HG03460 (cell line): Measurements from ENCODE around the gene MYH13.
"Not testable (repeated sequence)": the region's sequence is repeated elsewhere in the genome, so short reads cannot be mapped to it uniquely, and the experiment has no call there.

Experiments used
- ATAC-seq: cut with Tn5 transposase; IDR thresholded peaks from one replicate; pipeline ENCODE4 v1.9.1; 2021; ENCODE audit not compliant: unreplicated experiment

Gene MYH13

DNA sequence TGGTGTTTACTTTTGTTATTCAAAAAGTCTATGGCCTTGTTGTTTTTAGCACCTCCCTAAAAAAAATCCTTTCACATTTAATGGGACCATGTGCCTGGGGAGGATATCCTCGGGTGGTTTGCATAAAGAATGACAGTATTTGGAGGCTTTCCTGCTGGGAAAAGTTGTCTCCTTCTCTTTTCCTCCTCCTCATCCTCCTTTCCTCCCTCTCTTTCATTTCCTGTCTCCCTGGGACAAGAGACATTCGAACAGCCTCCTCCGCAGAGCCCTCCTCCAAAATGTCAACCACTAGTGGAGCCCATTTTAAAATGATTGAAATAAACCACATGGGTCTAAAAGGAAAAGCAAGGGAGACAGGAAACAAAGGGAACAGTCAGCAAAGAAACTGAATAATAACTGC is 67.4 kb downstream of the MYH13 start:
- no peak for ATAC-seq

DNA sequence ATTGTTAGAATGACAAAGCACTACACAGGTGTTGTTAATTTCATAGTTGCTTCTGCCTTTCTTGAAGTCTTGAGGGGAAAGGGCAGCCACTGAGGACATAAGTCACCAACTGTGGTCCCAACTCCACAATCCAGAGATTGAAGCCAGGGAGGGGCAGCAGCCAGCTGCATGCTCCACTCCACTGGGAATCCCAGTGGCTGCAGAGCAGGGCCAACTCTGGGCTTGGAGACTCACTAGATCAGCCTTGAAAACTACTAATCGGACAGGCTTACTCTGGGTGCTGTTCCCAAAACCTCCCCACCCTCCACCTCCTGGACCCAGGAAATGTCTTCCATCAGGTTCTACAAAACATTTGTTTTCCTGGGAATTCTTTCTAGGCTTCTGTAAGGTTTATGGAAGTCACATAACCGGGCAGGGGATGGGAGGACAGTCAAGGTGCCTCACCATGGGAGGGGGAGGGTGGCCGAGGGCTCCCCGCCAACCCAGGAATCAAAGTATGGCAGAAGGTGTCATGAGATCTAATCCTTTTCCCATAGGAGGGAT is 68.0 kb downstream of the MYH13 start:
- no peak for ATAC-seq

- ATAC-seq = no peak
These were observed 75.1 kb downstream of the MYH13 start for GRCh38 chr17:10297691-10298090.

- no peak for ATAC-seq
These were observed 77.0 kb downstream of the MYH13 start for GRCh38 chr17:10295728-10296343.

DNA sequence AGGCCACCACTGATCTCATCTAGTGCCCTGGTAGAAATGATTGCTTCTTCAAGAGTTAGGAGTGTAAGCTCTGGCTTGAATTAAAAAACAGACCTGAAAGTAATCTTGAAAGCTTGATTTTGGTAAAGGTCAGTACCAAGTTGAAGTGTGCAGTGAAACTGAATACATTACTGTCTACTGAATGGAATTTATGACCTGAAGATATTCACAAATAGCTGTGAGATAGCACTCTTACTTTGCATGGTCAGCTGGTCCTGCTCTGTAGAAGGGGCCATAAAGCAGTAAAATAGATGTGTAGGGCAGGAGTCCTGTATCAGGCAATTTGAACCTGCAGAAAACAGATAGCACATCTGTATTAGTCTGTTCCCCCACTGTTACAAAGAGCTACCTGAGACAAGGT is 78.6 kb downstream of the MYH13 start:
- no peak for ATAC-seq

DNA sequence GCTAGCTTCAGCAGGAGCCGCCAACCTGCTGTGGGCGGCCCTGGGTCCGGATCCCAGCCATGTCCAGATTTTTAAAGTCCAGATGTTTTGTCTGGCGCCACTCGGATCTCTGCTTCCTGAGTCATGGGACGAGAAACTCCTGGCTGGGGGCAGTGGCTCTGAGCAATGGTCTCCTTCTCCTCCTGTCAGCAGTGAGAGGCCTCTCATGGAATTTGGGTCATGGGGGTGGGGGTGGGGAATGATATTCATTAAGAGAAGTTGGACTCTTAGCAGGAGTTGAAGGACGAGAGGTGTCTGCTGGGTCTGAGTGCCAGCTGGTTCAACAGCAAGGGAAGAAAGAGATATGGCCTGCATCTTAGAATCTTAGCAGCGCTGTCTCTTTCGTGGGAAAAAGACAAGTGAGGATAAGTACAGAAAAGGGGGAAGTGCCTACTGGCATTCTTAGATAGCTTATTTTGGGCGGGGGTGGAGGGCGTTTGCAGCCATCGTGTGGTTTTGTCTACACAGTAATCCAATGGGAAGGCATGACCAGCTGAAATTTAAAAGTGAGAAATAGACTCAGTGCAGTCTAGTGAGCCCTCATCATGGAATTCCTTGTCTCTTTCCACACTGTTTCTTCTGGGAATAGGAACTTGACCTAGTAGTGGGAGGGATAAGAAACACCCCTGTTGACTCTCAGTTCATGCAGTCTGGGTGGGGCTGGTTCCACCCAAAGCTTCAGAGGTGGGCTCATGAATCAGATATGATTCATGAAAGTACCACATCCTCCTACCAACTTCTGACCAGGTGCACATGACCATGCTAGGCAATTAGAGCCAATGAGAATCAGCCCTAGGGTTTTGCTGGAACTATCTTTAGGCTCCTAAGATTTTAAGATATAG is 80.5 kb downstream of the MYH13 start:
- ATAC-seq = no peak

GRCh38 chr17:10291576-10291975 is 81.2 kb downstream of the MYH13 start:
- not testable (repeated sequence) for ATAC-seq

- no peak for ATAC-seq
These were observed 82.8 kb downstream of the MYH13 start for GRCh38 chr17:10290041-10290440.

DNA sequence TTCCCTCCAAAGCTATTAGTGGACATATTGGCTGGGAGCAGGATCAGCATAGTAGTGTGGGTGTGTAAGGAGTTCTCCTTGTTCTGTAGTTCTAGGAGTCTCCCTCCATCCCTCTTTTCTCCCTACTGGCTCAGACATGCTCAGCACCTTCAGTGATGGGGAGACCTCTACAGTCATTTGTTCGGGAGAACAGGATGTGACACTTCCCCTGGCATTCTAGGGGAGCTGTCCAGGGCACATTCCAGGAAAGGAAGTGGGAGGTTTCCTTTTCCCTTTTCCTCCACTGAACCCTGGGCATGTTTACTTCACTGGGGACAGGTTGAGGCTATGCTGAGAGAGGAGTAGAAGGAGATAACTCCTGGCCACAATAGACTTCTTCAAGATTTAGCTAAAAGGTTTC is 86.5 kb downstream of the MYH13 start:
- ATAC-seq = no peak

DNA sequence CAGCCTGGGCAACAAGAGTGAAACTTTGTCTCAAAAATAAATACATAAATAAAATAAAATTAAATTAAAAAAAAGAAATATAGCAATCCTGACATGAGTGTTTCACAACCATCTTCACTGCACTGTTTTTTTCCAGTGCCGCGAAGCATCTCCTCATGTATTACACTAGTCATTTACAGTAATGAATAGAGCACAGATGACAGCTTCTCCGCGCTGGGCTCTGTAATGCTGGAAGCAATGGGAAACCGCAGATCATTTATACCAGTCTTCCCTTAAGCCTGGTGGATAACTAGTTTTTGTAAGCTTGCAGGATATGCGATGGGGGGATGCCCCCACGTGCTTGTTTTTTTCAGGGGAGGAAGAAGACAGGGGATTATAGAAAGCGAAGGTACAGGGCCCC is 86.9 kb downstream of the MYH13 start:
- no peak for ATAC-seq

DNA sequence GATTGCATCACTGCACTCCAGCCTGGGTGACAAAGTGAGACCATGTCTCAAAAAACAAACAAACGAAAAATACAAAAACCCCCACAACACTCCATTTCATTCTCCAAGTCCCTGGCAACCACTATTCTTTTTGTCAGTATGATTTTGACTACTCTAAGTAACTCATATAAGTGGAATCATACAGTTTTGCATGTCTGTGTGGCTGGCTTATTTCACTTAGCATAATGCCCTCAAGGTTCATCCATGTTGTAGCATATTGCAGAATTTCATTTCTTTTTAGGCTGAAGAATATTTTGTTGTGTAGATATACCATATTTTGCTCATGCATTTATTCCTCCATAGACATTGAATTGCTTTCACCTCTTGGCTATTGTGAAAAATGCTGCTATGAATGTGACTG is 92.7 kb downstream of the MYH13 start:
- ATAC-seq = no peak

GRCh38 chr17:10278218-10278617 is 94.6 kb downstream of the MYH13 start:
- no peak for ATAC-seq

DNA sequence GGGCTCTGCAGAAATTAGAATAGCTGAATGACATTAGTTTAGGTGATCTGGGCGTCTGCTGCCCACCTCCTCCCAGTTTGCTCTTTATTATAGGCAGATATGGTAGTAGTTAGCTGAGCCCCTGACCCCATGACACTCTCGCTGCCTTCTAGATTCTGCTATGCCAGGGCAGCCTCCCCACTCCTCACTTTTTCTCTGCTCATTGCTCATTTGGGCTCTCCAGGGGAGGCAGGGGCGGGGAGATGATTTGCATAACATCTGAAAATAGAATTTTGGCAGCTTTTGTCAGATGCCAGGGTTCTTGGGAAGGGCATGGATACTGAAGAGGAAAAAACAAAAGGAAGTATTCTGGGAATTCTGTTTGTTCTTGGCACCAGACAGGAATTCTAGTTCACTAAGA is 96.4 kb downstream of the MYH13 start:
- no peak for ATAC-seq

DNA sequence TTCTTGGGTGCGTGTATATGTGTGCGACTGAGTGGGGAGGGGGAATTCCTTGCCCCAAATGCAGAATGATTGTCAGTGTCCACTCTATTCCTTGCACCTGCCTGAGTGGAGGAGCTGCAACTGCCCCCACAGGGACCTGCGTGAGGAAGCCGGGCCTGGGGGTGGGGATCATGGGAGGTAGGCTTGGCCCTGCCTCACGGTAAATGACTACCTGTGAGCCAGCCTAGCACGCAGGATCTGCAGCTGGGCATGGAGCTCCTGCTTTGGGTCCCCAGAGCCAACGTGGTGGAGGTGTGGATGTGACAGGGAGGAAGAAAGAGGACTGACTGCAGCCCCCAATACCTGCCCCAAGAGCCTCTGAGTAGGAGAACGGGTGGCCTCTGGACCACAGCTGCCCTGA is 97.4 kb downstream of the MYH13 start:
- ATAC-seq = no peak

DNA sequence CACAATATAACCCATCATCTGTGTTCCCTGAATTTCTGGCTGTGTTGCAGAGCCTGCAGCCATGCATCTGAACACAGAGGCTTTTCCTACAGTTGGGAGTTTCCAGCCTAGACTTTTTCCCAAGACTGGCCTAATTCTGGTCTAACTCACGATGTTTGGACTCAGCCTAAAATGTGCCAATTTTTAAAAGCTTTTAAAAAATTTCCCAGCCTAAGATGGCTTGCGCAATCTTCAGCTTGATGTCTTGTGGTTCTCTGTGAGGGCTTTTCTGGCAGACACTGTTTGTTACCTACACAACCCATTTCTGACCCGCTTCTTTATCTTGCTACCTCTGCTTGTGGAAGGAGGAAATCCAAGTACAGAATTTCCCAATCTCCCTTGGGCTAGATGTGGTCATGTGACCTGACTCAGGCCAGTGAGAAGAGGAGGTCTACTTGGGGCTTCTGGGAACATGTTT is 101.7 kb downstream of the MYH13 start:
- ATAC-seq = no peak

GRCh38 chr17:10270258-10270657 is 102.5 kb downstream of the MYH13 start:
- ATAC-seq = no peak

GRCh38 chr17:10268005-10268404 is 104.8 kb downstream of the MYH13 start:
- ATAC-seq = no peak

GRCh38 chr17:10266296-10266876 is 106.4 kb downstream of the MYH13 start:
- no peak for ATAC-seq

DNA sequence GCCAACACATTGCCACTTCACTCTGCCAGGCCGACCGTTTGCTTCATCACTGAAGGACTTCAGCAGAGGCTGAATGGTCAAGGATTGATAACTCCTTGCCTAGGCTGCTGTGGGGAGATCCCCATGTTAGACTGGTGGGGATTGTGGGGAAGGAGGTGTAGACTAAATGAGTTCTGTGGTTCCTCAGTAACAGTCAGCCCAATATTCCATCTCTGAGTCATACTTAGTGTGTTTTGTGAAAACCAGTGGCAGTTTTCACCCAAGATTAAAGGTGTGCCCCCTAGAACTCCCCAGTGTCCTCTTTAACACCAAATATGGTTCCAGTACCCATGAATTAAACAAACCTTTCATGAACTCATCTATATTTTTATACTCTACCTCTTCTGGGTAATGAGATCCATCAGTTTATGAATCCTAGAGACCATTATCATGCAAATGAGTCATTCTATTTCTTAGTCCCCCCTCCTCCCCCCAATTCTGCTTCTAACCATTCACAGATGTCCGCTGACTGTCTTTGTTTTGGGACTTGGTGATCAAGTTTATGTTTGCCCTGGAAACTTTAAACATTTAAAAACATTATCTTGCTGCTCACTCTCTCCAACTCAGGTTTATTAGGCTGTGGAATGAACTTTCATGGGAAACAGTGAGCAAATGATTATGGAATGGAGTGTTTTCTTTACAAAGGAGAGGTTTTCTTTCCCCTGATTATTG is 107.6 kb downstream of the MYH13 start:
- ATAC-seq = no peak

GRCh38 chr17:10264051-10264450 is 108.8 kb downstream of the MYH13 start:
- no peak for ATAC-seq

DNA sequence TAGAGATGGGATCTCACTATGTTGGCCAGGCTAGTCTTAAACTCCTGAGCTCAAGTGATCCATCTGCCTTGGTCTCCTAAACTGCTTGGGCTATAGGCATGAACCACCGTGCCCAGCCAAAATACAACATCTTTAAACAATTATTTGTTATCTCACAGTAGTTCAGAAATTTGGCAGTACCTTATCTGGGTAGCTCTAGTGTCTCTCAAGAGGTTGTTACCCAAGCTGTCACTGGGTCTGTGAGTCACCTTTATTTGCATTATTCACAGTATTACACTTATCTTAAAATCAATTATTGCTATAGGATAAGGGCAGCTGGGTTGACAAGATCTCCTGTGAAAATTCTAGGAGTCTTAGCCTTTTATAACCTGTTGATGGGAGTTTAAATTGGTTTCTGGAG is 110.4 kb downstream of the MYH13 start:
- no peak for ATAC-seq
